Epithelial cell of esophagus (primary cell): ENCODE results near the gene EFS.

ENCODE experiments used
- DNase-seq: peaks from one replicate; pipeline ENCODE4 v3.0.0; 2010; ENCODE audit warnings: low read depth
- H3K4me3 ChIP-seq: 2 replicates; pipeline ENCODE4 v1.5.1; 2011; ENCODE audit warnings: mild to moderate bottlenecking, low read length, control low read depth
- CTCF ChIP-seq: IDR thresholded peaks from 2 replicates; pipeline ENCODE4 v1.5.1; 2011; ENCODE audit warnings: low read depth, mild to moderate bottlenecking, low read length, control low read depth, inconsistent platforms; ENCODE audit not compliant: insufficient read depth; ENCODE audit errors: missing control alignments

EFS gene

GRCh38 chr14:23372509-23372908 is 7.5 kb upstream of the EFS start, which contains the start of gene IL25:
IL25 (plus strand) TSS chr14:23372809.
- H3K4me3 ChIP-seq: no peak within 1 kb of the TSS
- no peak for TF ChIP-seq CTCF
- no peak for DNase-seq

- DNase-seq: no peak
- H3K4me3 ChIP-seq: no peak overlapping the region
- no peak for TF ChIP-seq CTCF
Measured at GRCh38 chr14:23371865-23372264, 6.9 kb upstream of the EFS start.

- TF ChIP-seq CTCF: no peak
- no peak overlapping the region for H3K4me3 ChIP-seq
- DNase-seq: no peak
Measured at GRCh38 chr14:23370221-23370620, 5.2 kb upstream of the EFS start.

GRCh38 chr14:23366426-23366921 is 1.5 kb upstream of the EFS start:
- DNase-seq: peak; percentile 83
- H3K4me3 ChIP-seq: peak overlapping the region; percentile 66

GRCh38 chr14:23365732-23366425 is 907 bp upstream of the EFS start:
- H3K4me3 ChIP-seq: peak overlapping the region; percentile 66
- peak; percentile 73 for DNase-seq
- no peak for TF ChIP-seq CTCF

More at GRCh38 chr14:23366426-23366921, 1.5 kb upstream of the EFS start:
- TF ChIP-seq CTCF: no peak

GRCh38 chr14:23364164-23365035 is 572 bp downstream of the EFS start:
- DNase-seq: peak; percentile 24
- H3K4me3 ChIP-seq: peak overlapping the region; percentile 66
- TF ChIP-seq CTCF: no peak
